Gastroesophageal sphincter (tissue), 3 donors: Measurements from ENCODE around the gene AHI1.

Experiments
- CTCF ChIP-seq, 4 experiments: fragments of 200-600 bp in 2 of 4; fragments of 450-650 bp in 2 of 4; sonication (generic) in 1 of 4; IDR thresholded peaks; one replicate each; pipeline ENCODE4 v1.5.1; 2017 to 2019; ENCODE audit warnings: antibody characterized with exemption in 4 of 4, mild to moderate bottlenecking in 2 of 4, moderate library complexity in 2 of 4
- EP300 ChIP-seq: sonication (generic); formaldehyde crosslinking; IDR thresholded peaks from one replicate; pipeline ENCODE4 v1.6.1; 2017; ENCODE audit warnings: antibody characterized with exemption, mild to moderate bottlenecking
- POLR2A ChIP-seq, 2 donors: fragments of 450-650 bp; IDR thresholded peaks; one replicate each; pipeline ENCODE4 v1.6.1; 2017; ENCODE audit warnings: antibody characterized with exemption in 2 of 2, mild to moderate bottlenecking in 2 of 2, moderate library complexity in 1 of 2
- POLR2AphosphoS5 ChIP-seq: sonication (generic); formaldehyde crosslinking; IDR thresholded peaks from one replicate; pipeline ENCODE4 v1.6.1; 2017; ENCODE audit warnings: antibody characterized with exemption

GRCh38 chr6:135440087-135440792 lies 57.3 kb downstream of the AHI1 start:
- TF ChIP-seq CTCF (IDR thresholded peaks at IDR 0.05): no peak
- no peak for TF ChIP-seq POLR2AphosphoS5
- no peak for TF ChIP-seq POLR2A (IDR thresholded peaks at IDR 0.05)
- TF ChIP-seq EP300: no peak
